Measurements from ENCODE around the gene NME5.

DNA sequence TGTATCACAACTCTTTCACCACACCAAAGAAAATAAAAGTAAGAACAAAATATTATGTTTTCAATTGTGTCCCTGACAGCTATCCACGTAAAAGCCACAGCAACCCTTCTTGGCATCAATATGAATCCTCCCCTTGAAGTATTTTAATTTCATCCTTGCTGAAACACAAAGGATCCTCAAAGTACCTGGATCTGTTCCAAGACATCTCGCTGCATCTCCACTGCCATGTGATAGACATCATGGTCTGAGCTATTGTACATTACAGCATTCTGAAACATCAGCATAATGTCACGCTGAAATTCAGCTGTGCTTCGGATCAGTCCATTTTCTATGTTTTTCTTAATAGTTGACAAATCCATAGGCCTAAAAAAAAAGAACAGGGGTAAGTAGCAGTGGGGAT is 21.5 kb upstream of the NME5 start:
- TF ChIP-seq, protein P1, sequence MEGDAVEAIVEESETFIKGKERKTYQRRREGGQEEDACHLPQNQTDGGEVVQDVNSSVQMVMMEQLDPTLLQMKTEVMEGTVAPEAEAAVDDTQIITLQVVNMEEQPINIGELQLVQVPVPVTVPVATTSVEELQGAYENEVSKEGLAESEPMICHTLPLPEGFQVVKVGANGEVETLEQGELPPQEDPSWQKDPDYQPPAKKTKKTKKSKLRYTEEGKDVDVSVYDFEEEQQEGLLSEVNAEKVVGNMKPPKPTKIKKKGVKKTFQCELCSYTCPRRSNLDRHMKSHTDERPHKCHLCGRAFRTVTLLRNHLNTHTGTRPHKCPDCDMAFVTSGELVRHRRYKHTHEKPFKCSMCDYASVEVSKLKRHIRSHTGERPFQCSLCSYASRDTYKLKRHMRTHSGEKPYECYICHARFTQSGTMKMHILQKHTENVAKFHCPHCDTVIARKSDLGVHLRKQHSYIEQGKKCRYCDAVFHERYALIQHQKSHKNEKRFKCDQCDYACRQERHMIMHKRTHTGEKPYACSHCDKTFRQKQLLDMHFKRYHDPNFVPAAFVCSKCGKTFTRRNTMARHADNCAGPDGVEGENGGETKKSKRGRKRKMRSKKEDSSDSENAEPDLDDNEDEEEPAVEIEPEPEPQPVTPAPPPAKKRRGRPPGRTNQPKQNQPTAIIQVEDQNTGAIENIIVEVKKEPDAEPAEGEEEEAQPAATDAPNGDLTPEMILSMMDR (conservative IDR thresholded peaks at IDR 0.05 in 1 of 2, IDR thresholded peaks at IDR 0.05 in 1 of 2; ENCODE audit: extremely low read depth in 1 of 2, insufficient read depth in 1 of 2, low read depth in 1 of 2, low read length in 2 of 2) = no peak
- TF ChIP-seq EZH2 (IDR thresholded peaks at IDR 0.05; ENCODE audit: borderline replicate concordance, low read length) = no peak
